B cell (primary cell): ENCODE results near the gene KRTAP2-3.
"Not testable (repeated sequence)": the region's sequence is repeated elsewhere in the genome, so short reads cannot be mapped to it uniquely, and the experiment has no call there.

Experiments
- CTCF ChIP-seq: fragments of 200-600 bp; IDR thresholded peaks from one replicate; pipeline ENCODE4 v1.8.0; 2022; ENCODE audit warnings: antibody characterized with exemption, mild to moderate bottlenecking
- EZH2 ChIP-seq: IDR thresholded peaks from 2 replicates; pipeline ENCODE4 v1.6.1; 2012; ENCODE audit warnings: borderline replicate concordance, low read depth, mild to moderate bottlenecking, moderate library complexity, low read length; ENCODE audit not compliant: insufficient read depth, poor library complexity, severe bottlenecking

DNA sequence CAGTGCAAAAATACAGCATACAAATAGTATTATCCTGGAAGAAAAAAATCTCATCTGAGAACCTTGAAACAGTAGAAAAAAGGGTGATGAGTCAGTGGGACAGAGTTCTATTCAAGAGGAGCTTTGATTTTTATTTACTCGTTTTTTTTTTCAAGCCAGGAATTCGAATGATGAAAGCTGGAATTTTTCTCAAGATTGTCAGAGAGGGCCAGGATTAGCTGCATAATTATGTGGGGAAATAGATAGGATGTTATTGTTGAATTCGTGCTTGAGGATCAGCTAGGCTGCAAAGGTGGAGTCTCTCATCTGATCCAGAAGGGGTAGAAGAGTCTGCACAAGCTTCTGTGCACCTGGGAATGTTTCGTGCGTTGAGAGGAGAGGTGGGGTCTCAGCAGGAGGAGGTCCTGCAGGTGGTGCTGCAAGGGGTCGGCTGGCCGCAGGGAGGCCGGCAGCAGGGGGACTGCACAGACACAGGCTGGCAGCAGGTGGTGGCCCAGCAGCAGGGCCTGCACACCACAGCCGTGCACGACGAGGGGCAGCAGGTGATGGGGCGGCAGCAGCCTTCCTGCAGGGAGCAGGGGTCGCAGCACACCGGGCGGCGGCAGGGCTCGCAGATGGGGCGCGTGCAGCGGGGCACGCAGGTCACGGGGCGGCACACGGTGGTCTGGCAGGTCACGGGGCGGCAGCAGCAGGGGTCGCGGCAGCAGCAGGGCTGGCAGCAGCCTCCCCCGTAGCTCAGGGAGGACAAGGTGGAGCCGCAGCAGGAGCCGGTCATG is 450 bp downstream of the KRTAP2-3 start:
- TF ChIP-seq CTCF, EZH2: not testable (repeated sequence)
